NCI-H1048 (cell line): ENCODE measurements around the gene RAD51AP2.
"Not testable (repeated sequence)": the region's sequence is repeated elsewhere in the genome, so short reads cannot be mapped to it uniquely, and the experiment has no call there.

Experiments used
- DNase-seq: peaks from one replicate; lab custom pipeline; 2025; lab: John Stamatoyannopoulos, UW

RAD51AP2 gene

GRCh38 chr2:17518212-17519154, at the start of gene RAD51AP2:
TSS of gene RAD51AP2 (minus strand) at chr2:17518440. CDS start at chr2:17518415, 25 bp downstream.
- DNase-seq = no peak

GRCh38 chr2:17565726-17566125, 47.5 kb upstream of the RAD51AP2 start:
- not testable (repeated sequence) for DNase-seq

GRCh38 chr2:17558878-17559277, 40.6 kb upstream of the RAD51AP2 start:
- no peak for DNase-seq

- DNase-seq = no peak
These were observed 39.8 kb upstream of the RAD51AP2 start for GRCh38 chr2:17558053-17558452.

GRCh38 chr2:17557596-17557995, 39.4 kb upstream of the RAD51AP2 start:
- DNase-seq = peak; percentile 84

GRCh38 chr2:17555150-17555549, 36.9 kb upstream of the RAD51AP2 start:
- DNase-seq = no peak

GRCh38 chr2:17550907-17551306, 32.7 kb upstream of the RAD51AP2 start:
- DNase-seq = no peak

- no peak for DNase-seq
These were observed 29.5 kb upstream of the RAD51AP2 start for GRCh38 chr2:17547737-17548136.

- no peak for DNase-seq
These were observed 29.0 kb upstream of the RAD51AP2 start for GRCh38 chr2:17547237-17547636.

GRCh38 chr2:17545680-17546613, 27.7 kb upstream of the RAD51AP2 start:
- DNase-seq = no peak

- no peak for DNase-seq
These were observed 26.0 kb upstream of the RAD51AP2 start for GRCh38 chr2:17544256-17544655.

GRCh38 chr2:17543848-17544247, 25.6 kb upstream of the RAD51AP2 start:
- no peak for DNase-seq

- no peak for DNase-seq
These were observed 25.0 kb upstream of the RAD51AP2 start for GRCh38 chr2:17543131-17543660.

GRCh38 chr2:17542471-17542870, 24.2 kb upstream of the RAD51AP2 start:
- DNase-seq = no peak

- no peak for DNase-seq
These were observed 23.3 kb upstream of the RAD51AP2 start for GRCh38 chr2:17541531-17541950.

- no peak for DNase-seq
These were observed 22.7 kb upstream of the RAD51AP2 start for GRCh38 chr2:17540813-17541530.

- DNase-seq = peak; percentile 90
These were observed 22.0 kb upstream of the RAD51AP2 start, which contains the start of gene VSNL1 for GRCh38 chr2:17540093-17540812. TSS of gene VSNL1 (plus strand) at chr2:17540696. CDS start at chr2:17592075, 51,379 bp downstream.

GRCh38 chr2:17539611-17540092, 21.4 kb upstream of the RAD51AP2 start:
- DNase-seq = peak; percentile 61

GRCh38 chr2:17538844-17539554, 20.8 kb upstream of the RAD51AP2 start:
- DNase-seq = peak; percentile 70
